DND-41 (cell line): Measurements from ENCODE around the gene SYNE3.

Experiments
- ATAC-seq: fragments of 200-7000 bp; cut with Tn5 transposase; 3 replicates; pipeline ENCODE4 v1.9.1; 2021; ENCODE audit warnings: low read depth; ENCODE audit not compliant: insufficient read depth
- DNase-seq: peaks from one replicate; pipeline ENCODE4 v3.0.0-alpha.2; 2020
- H2AFZ ChIP-seq: 2 replicates; pipeline ENCODE4 v1.6.0; 2012; ENCODE audit warnings: low read depth, low read length
- H3K27ac ChIP-seq: 2 replicates; pipeline ENCODE4 v1.5.1; 2012; ENCODE audit warnings: low read length, inconsistent platforms
- H3K27me3 ChIP-seq: fragments of 200-600 bp; sonication (generic); 2 replicates; pipeline ENCODE4 v1.6.0; 2012; ENCODE audit warnings: low read length, mild to moderate bottlenecking, inconsistent platforms; ENCODE audit not compliant: insufficient read depth, poor library complexity
- H3K36me3 ChIP-seq: 2 replicates; pipeline ENCODE4 v1.5.1; 2012; ENCODE audit warnings: low read length, inconsistent platforms; ENCODE audit not compliant: insufficient read depth
- H3K4me1 ChIP-seq: 2 replicates; pipeline ENCODE4 v1.5.1; 2012; ENCODE audit warnings: mild to moderate bottlenecking, low read length; ENCODE audit not compliant: insufficient read depth
- H3K4me2 ChIP-seq: 2 replicates; pipeline ENCODE4 v1.6.0; 2012; ENCODE audit warnings: mild to moderate bottlenecking, moderate library complexity, low read length, inconsistent platforms; ENCODE audit not compliant: insufficient read depth
- H3K4me3 ChIP-seq, 2 experiments: fragments of 200-600 bp in 1 of 2; shearing (Covaris generic) in 1 of 2; 2 replicates each; pipeline ENCODE4 v1.5.1; 2012 to 2016; ENCODE audit warnings: inconsistent platforms in 2 of 2, low read length in 2 of 2, mild to moderate bottlenecking in 2 of 2, low read depth in 1 of 2, moderate library complexity in 1 of 2
- H3K79me2 ChIP-seq: 2 replicates; pipeline ENCODE4 v1.6.0; 2012; ENCODE audit warnings: low read length, inconsistent platforms; ENCODE audit not compliant: insufficient read depth
- H3K9ac ChIP-seq: 2 replicates; pipeline ENCODE4 v1.6.0; 2012; ENCODE audit warnings: low read depth, mild to moderate bottlenecking, inconsistent platforms, low read length, moderate library complexity
- H3K9me3 ChIP-seq: 2 replicates; pipeline ENCODE4 v1.5.1; 2012; ENCODE audit warnings: low read length, moderate library complexity, mild to moderate bottlenecking, inconsistent platforms; ENCODE audit not compliant: insufficient read depth, severe bottlenecking
- H4K20me1 ChIP-seq: 2 replicates; pipeline ENCODE4 v1.6.0; 2012; ENCODE audit warnings: low read length; ENCODE audit not compliant: insufficient read depth
- EZH2 ChIP-seq: IDR thresholded peaks from 3 replicates; pipeline ENCODE4 v1.6.1; 2012; ENCODE audit warnings: borderline replicate concordance, low read depth, mild to moderate bottlenecking, moderate library complexity, low read length, inconsistent platforms; ENCODE audit not compliant: severe bottlenecking
- TF ChIP-seq, protein P1 (sequence below): IDR thresholded peaks from 2 replicates; pipeline ENCODE4 v1.5.1; 2012; ENCODE audit warnings: borderline replicate concordance, low read length, moderate library complexity, mild to moderate bottlenecking; ENCODE audit not compliant: poor library complexity, severe bottlenecking; ENCODE audit errors: extremely low read depth

The SYNE3 gene

DNA sequence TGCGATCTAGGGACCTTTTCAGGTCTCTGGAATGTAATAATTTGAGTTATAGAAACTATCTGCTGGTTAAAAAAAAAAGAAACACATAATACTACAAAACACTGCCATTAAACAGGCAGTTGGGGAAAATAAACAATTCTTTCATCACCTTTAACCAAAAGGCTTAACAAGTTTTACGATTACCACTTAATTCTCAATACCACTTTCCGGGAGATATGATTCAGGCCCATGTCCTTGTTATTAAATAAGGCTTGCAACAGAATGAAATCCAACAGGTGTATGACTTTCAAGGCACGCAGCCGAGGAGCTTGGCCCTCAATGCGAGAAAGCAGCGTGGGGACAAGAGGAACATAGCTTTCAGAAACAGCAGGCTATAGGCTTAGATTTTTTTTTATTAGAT, 12.8 kb upstream of the SYNE3 start:
- H3K36me3 ChIP-seq = peaks cover 26% of the 10 kb centered on the region; the same call in 1 of the 2 replicates
- H3K27ac ChIP-seq = no peak overlapping the region
- H3K4me3 ChIP-seq = no peak overlapping the region
- peaks cover 35% of the 10 kb centered on the region for H3K4me1 ChIP-seq
- ATAC-seq (no peak), DNase-seq (no peak)
- H3K27me3 ChIP-seq = no peaks in the 10 kb centered on the region
- peaks cover 29% of the 10 kb centered on the region; the same call in 1 of the 2 replicates for H4K20me1 ChIP-seq
- H2AFZ ChIP-seq = no peak overlapping the region
- H3K4me2 ChIP-seq = no peak overlapping the region
- no peak overlapping the region for H3K9ac ChIP-seq
- TF ChIP-seq EZH2 = no peak
- TF ChIP-seq, protein P1, sequence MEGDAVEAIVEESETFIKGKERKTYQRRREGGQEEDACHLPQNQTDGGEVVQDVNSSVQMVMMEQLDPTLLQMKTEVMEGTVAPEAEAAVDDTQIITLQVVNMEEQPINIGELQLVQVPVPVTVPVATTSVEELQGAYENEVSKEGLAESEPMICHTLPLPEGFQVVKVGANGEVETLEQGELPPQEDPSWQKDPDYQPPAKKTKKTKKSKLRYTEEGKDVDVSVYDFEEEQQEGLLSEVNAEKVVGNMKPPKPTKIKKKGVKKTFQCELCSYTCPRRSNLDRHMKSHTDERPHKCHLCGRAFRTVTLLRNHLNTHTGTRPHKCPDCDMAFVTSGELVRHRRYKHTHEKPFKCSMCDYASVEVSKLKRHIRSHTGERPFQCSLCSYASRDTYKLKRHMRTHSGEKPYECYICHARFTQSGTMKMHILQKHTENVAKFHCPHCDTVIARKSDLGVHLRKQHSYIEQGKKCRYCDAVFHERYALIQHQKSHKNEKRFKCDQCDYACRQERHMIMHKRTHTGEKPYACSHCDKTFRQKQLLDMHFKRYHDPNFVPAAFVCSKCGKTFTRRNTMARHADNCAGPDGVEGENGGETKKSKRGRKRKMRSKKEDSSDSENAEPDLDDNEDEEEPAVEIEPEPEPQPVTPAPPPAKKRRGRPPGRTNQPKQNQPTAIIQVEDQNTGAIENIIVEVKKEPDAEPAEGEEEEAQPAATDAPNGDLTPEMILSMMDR = no peak
- peaks cover 48% of the 10 kb centered on the region for H3K79me2 ChIP-seq
- H3K9me3 ChIP-seq = no peaks in the 10 kb centered on the region

- peak; percentile 40 for DNase-seq
- Histone ChIP-seq H3K27ac (no peak overlapping the region), H3K9ac (no peak overlapping the region), H3K36me3 (peaks cover 23% of the 10 kb centered on the region; the same call in 1 of the 2 replicates), H3K4me2 (no peak overlapping the region), H3K79me2 (peaks cover 31% of the 10 kb centered on the region), H3K4me1 (peaks cover 38% of the 10 kb centered on the region), H3K9me3 (no peaks in the 10 kb centered on the region), H3K27me3 (no peaks in the 10 kb centered on the region), H2AFZ (no peak overlapping the region), H4K20me1 (peaks cover 26% of the 10 kb centered on the region; the same call in 1 of the 2 replicates), H3K4me3 (no peak overlapping the region)
- ATAC-seq = no peak
- TF ChIP-seq, protein P1 = peak; percentile 68
- TF ChIP-seq EZH2 = no peak
Observed at GRCh38 chr14:95527387-95528002, 11.0 kb upstream of the SYNE3 start.

DNA sequence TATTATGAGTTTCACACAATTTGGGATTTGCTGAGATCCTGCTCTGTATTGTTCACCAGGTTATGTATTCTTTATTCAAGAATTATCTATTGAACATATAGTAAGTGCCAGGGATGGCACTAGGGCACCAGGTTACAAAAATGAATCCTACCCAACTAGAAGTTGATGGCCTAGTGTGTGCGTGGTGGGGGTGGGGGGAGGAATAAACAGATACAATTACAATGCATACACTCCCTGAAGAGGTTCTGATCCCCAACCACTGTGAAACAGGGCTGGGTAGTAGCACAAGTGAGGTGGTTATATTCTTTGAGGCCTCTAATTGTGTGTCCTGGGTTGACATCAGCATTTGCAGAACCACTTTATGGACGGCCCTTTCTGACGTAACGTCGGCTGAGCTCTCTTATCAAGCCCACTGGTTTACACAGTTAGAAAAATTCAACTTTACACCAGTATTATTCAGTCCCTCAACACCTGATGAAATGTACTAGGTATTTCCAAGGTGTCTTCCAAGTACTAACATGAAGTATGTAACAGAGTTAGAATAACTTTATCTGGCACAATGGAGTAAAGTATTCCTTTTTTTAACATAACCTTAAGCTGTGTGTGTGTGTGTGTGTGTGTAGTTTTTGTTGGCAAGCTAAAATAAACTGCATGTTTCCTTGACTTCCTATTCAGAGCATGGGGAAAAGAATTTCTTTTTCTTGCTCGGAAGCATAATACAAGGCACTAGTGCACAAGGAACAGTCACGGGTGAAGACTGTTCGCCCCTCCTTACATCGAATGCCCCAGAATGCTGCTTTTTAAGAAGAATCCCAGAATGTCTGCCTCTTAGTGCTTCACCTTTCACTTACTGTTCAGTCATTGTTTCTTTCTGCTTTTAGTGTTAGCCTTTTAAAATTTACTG, 10.3 kb upstream of the SYNE3 start:
- Histone ChIP-seq H3K9me3 (no peaks in the 10 kb centered on the region), H3K79me2 (peaks cover 24% of the 10 kb centered on the region), H4K20me1 (peaks cover 20% of the 10 kb centered on the region; the same call in 1 of the 2 replicates), H3K27me3 (no peaks in the 10 kb centered on the region), H3K4me2 (no peak overlapping the region), H3K27ac (no peak overlapping the region), H2AFZ (no peak overlapping the region), H3K9ac (no peak overlapping the region), H3K36me3 (peaks cover 15% of the 10 kb centered on the region; the same call in 1 of the 2 replicates), H3K4me1 (peaks cover 30% of the 10 kb centered on the region), H3K4me3 (no peak overlapping the region)
- ATAC-seq = no peak
- no peak for DNase-seq
- TF ChIP-seq, protein P1 = no peak
- no peak for TF ChIP-seq EZH2
